HUES48 (cell line): ENCODE results near the gene GCNT2.
"Not testable (repeated sequence)": the region's sequence is repeated elsewhere in the genome, so short reads cannot be mapped to it uniquely, and the experiment has no call there.

Experiments used
- H3K27ac ChIP-seq: one replicate; pipeline ENCODE4 v1.7.0; 2013; ENCODE audit warnings: low read depth, low read length, inconsistent platforms
- H3K27me3 ChIP-seq: 2 replicates; pipeline ENCODE4 v1.6.1; 2013; ENCODE audit warnings: mild to moderate bottlenecking, low read length; ENCODE audit not compliant: control insufficient read depth, insufficient read depth
- H3K36me3 ChIP-seq: 2 replicates; pipeline ENCODE4 v1.6.1; 2013; ENCODE audit warnings: low read length; ENCODE audit not compliant: control insufficient read depth, insufficient read depth
- H3K4me1 ChIP-seq: 2 replicates; pipeline ENCODE4 v1.6.1; 2013; ENCODE audit warnings: mild to moderate bottlenecking, low read length; ENCODE audit not compliant: control insufficient read depth, insufficient read depth
- H3K4me3 ChIP-seq: 2 replicates; pipeline ENCODE4 v1.5.1; 2013; ENCODE audit warnings: mild to moderate bottlenecking, low read depth, low read length
- H3K9ac ChIP-seq: 2 replicates; pipeline ENCODE4 v1.6.1; 2013; ENCODE audit warnings: mild to moderate bottlenecking, low read depth, low read length, moderate library complexity
- H3K9me3 ChIP-seq: 2 replicates; pipeline ENCODE4 v1.6.1; 2013; ENCODE audit warnings: low read length; ENCODE audit not compliant: control insufficient read depth, insufficient read depth

Gene GCNT2

DNA sequence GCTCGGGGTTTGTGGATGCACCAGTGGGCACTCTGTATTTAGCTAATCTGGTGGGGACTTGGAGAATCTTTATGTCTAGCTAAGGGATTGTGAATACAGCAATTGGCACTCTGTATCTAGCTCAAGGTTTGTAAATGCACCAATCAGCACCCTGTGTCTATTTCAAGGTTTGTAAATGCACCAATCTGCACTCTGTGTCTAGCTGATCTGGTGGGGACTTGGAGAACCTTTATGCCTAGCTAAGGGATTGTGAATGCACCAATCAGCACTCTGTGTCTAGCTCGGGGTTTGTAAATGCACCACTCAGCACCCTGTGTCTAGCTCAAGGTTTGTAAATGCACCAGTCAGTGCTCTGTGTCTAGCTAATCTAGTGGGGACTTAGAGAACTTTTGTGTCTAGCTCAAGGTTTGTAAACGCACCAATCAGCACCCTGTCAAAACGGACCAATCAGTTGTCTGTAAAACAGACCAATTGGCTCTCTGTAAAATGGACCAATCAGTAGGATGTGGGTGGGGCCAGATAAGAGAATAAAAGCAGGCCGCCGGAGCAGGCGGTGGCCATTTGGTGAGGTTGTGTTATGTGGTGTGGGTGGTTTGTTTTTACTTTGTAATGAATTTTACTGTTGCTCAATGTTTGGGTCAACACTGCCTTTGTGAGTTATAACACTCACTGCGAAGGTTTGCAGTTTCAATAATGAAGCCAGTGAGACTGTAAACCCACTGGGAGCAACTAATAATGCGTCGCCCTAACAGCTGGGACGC, 139.5 kb downstream of the GCNT2 start:
- H3K9me3 ChIP-seq, result not testable (repeated sequence)

GRCh38 chr6:10662207-10662606, 141.1 kb downstream of the GCNT2 start:
- Histone ChIP-seq H3K27ac (no peak overlapping the region), H3K9me3 (no peaks in the 10 kb centered on the region), H3K4me3 (no peak overlapping the region)

More for the DNA sequence above, 139.5 kb downstream of the GCNT2 start:
- not testable (repeated sequence) for H3K4me1 ChIP-seq, H3K36me3 ChIP-seq, H3K27me3 ChIP-seq, H3K4me3 ChIP-seq, H3K27ac ChIP-seq, H3K9ac ChIP-seq

GRCh38 chr6:10662742-10663141, 141.6 kb downstream of the GCNT2 start:
- no peaks in the 10 kb centered on the region for H3K9me3 ChIP-seq
- no peaks in the 10 kb centered on the region for H3K27me3 ChIP-seq
- no peaks in the 10 kb centered on the region for H3K36me3 ChIP-seq
- no peak overlapping the region for H3K4me3 ChIP-seq
- H3K4me1 ChIP-seq, result no peaks in the 10 kb centered on the region
- no peak overlapping the region for H3K27ac ChIP-seq
- no peak overlapping the region for H3K9ac ChIP-seq

More at GRCh38 chr6:10662207-10662606, 141.1 kb downstream of the GCNT2 start:
- Histone ChIP-seq H3K4me1 (no peaks in the 10 kb centered on the region), H3K27me3 (no peaks in the 10 kb centered on the region), H3K9ac (no peak overlapping the region), H3K36me3 (no peaks in the 10 kb centered on the region)

DNA sequence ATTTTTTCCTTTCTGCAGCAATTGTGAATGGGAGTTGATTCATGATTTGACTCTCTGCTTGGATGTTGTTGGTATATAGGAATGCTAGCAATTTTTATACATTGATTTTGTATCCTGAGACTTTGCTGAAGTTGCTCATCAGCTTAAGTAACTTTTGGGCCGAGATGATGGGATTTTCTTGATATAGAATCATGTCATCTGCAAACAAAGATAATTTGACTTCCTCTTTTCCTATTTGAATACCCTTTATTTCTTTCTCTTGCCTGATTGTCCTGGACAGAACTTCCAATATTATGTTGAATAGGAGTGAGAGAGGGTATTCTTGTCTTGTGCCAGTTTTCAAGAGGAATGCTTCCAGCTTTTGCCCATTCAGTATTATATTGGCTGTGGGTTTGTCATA, 144.4 kb downstream of the GCNT2 start:
- not testable (repeated sequence) for H3K27ac ChIP-seq, H3K9ac ChIP-seq, H3K9me3 ChIP-seq, H3K4me1 ChIP-seq, H3K36me3 ChIP-seq, H3K4me3 ChIP-seq, H3K27me3 ChIP-seq

- Histone ChIP-seq H3K36me3 (no peaks in the 10 kb centered on the region), H3K27me3 (no peaks in the 10 kb centered on the region), H3K4me3 (no peak overlapping the region), H3K9ac (no peak overlapping the region), H3K27ac (no peak overlapping the region), H3K9me3 (no peaks in the 10 kb centered on the region), H3K4me1 (no peaks in the 10 kb centered on the region)
These were observed 147.2 kb downstream of the GCNT2 start for GRCh38 chr6:10668126-10668917.

DNA sequence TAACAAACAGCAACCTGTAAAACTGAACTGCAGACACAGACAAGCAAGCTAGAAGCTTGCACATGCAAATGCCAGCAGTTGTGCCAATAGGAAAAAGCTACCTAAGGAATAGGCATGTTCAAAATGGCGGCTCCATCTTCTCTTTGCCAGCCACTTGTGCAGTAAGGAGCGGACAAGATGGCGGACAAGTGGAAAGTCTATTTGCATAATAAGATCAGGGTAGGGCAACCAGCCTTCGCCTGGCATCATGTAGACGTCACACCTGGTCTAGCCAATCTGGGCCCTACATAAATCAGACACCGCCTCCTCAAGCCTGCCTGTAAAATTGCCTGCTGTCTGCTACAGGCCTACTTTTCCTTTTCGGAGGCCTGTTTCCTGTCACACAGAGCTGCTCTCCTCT, 155.3 kb downstream of the GCNT2 start:
- H3K36me3 ChIP-seq, result no peaks in the 10 kb centered on the region
- H3K9ac ChIP-seq, result no peak overlapping the region
- H3K4me3 ChIP-seq, result no peak overlapping the region
- no peaks in the 10 kb centered on the region for H3K27me3 ChIP-seq
- no peaks in the 10 kb centered on the region for H3K4me1 ChIP-seq
- no peaks in the 10 kb centered on the region for H3K9me3 ChIP-seq
- H3K27ac ChIP-seq, result no peak overlapping the region

DNA sequence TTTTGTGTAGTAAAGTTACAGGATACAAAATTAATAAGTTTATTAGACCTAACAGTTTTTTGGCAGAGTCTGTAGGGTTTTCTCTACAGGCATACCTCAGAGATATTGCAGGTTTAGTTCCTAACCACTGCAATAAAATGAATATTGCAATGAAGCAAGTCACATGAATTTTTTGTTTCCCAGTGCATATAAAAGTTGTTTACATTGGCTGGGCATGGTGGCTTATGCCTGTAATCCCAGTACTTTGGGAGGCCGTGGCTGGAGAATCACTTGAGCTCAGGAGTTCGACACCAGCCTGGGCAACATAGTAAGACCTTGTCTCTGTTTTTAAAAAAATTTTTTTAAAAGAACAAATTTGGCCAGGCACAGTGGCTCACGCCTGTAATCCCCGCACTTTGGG, 157.3 kb downstream of the GCNT2 start:
- Histone ChIP-seq H3K4me3 (no peak overlapping the region), H3K9me3 (no peaks in the 10 kb centered on the region), H3K9ac (no peak overlapping the region), H3K27me3 (no peaks in the 10 kb centered on the region), H3K36me3 (no peaks in the 10 kb centered on the region), H3K4me1 (no peaks in the 10 kb centered on the region), H3K27ac (no peak overlapping the region)
